Measurements from ENCODE around the gene MYH16.
"Not testable (repeated sequence)": the region's sequence is repeated elsewhere in the genome, so short reads cannot be mapped to it uniquely, and the experiment has no call there.

- TF ChIP-seq, protein P1, sequence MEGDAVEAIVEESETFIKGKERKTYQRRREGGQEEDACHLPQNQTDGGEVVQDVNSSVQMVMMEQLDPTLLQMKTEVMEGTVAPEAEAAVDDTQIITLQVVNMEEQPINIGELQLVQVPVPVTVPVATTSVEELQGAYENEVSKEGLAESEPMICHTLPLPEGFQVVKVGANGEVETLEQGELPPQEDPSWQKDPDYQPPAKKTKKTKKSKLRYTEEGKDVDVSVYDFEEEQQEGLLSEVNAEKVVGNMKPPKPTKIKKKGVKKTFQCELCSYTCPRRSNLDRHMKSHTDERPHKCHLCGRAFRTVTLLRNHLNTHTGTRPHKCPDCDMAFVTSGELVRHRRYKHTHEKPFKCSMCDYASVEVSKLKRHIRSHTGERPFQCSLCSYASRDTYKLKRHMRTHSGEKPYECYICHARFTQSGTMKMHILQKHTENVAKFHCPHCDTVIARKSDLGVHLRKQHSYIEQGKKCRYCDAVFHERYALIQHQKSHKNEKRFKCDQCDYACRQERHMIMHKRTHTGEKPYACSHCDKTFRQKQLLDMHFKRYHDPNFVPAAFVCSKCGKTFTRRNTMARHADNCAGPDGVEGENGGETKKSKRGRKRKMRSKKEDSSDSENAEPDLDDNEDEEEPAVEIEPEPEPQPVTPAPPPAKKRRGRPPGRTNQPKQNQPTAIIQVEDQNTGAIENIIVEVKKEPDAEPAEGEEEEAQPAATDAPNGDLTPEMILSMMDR (IDR thresholded peaks at IDR 0.05) = not testable (repeated sequence)
- not testable (repeated sequence) for TF ChIP-seq POLR2A (IDR thresholded peaks at IDR 0.05)
These were observed 17.5 kb downstream of the MYH16 start for GRCh38 chr7:99290148-99290547.
